NOMO-1 treated with DMSO at 0.1 percent for 48 hours (cell line): ENCODE data around the gene KBTBD12.

Source experiments
- DNase-seq: peaks from one replicate; lab custom pipeline; 2025; ENCODE audit not compliant: unreplicated experiment; lab: John Stamatoyannopoulos, UW

The KBTBD12 gene

DNA sequence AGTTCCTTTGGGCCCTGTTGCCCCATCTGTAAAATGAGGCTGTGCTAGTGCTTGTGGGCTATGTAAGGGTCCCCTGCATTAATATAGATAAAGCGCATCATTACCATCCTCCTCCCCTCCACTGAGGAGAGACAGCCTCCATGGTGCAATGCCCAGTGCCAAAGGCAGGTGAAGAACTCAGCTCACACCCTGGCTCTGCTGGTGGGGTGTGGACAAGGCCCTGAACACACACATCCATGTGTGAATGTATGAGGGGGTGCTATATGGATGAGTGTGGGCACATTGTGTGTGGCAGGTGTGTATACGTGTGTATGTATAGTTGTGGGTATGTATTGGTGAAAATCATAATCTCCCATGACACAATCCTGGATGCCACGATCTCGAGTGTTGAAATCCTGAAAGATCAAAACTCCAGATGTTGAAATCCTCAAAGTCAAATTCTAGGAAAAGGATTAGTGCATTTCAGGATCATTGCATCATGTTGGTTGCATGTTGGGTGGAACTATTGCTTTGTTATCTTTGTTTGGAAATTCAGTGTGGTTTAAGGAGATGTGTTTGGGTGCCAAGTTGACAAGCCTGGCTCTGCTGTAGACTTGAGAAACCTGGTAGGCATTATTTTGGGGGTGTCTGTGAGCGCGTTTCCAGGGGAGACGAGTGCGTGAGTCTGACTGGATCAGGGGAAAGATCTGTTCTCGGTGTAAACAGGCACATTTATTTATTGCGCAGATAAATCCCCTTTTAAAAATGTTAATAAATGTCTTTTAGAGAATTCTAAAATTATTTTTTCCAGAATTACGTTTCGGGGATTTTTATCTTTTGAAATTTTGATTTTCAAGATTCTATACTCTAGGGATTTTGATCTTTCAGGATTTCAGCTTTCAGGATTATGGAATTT lies 95.2 kb downstream of the KBTBD12 start:
- no peak for DNase-seq

DNA sequence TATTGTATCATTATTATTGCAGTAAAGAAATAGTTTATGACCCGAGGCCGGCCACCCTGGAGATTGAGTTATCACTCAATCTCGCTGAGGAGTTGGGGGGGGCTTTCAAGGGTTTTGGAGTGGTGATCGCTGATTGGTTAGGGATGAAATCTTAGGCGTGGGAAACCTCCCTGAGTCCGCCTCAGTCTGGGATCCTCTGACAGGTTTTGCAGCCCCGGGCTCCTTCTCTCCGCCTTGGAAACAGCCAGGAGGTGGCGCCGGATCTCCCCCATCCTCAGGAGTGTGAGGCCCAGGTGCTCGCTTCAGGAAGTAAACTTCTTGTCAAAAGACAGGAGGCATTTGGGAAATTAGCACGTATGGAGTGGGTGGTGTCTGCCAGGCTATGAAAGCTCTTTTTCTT lies 96.1 kb downstream of the KBTBD12 start:
- DNase-seq: no peak

DNA sequence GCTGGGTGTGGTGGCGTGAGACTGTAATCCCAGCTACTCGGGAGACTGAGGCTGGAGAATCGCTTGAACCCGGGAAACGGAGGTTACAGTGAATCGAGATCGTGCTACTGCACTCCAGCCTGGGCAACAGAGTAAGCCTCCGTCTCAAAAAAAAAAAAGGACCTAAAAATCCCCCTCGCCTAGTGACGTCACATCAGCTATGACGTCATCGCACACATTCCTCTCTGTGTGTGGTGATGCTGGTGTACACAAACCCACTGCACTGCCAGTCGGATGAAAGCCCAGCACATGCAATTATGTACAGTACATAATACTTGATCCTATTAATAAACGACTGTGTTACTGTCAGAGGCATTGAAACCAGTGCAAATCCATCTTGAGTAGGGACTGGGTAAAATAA lies 97.0 kb downstream of the KBTBD12 start:
- DNase-seq: no peak

DNA sequence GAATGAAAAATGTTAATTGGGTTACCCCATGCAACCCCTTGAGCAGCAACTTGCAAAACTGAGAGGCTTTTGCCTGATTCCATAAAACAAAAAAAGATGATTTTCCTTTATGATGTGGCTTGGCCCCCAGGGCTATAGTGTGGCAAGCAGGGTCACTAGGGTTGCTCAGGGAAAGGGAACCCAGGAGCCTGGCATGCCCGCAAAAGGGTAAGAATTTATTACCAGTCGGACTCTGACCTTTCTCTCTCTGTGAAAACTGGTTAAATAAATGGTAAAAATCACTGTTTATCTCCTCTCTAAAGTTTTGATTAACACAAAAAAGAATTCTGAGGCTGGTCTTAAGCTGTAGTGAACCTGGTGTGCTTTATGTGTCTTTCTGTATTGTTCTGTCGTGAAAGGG lies 99.5 kb downstream of the KBTBD12 start:
- DNase-seq: no peak

DNA sequence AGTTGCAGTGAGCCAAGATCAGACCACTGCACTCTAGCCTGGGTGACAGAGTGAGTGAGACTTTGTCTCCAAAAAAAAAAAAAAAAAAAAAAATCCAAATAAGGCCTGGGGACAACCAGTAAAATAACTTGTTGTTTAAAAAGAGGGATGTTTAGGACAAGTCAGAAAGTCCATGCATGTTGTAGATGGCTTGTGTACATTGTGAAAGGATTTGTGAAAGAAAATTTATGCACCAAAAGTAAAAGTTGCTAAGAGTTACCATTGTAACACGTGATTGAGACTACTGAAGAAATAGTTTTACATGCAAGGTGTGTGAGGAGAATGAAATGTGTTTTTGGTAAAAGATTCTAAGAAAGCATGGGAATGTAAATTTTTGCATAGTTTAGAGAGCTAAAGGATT lies 101.5 kb downstream of the KBTBD12 start:
- no peak for DNase-seq

DNA sequence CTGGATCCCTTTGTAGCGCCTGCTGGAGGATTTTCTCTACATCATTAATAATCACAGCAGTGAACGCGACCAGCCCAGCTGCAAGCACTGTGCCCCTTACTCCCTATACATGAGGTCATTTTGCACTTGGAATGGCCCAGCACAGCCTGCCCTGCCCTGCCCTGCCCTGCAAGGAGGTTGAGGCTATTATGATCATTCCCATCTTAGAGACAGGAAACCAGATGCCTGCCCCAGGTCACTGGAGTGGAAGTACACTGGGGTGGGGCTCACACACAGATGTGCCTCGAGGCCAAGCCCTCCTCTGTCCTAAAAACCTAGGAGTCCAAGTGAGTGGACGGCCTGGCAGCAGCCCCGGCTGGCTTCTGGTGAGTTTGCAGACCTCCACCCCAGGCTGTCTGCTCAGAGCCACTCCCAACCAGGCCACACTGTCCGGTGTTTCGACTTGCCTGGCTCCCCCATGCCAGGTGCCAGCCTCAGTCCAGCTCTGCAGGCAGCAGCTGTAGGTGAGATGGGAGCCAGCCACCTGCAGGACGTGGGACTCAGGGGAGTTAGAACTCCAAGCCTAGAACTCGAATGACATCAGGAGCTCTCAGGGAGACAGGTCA lies 106.8 kb downstream of the KBTBD12 start:
- DNase-seq: no peak

DNA sequence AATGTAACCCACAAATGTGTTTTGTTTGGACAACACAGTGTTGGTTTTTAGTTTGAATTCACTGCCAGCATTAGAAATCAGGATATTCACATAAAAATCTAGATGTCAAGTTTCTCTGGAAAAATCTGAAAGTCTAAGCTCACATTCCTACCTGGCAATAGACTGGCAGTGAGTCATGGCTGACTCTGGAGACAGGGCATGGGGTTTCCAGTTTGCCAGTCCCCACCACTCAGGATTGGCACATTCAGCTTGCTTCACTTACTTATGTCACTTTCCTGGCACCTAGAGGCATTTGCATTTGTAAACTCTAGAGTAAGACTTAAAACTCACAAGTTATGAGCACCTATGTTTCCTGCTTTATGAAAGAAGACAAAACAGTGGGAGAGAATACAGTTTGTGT lies 118.1 kb downstream of the KBTBD12 start:
- no peak for DNase-seq

DNA sequence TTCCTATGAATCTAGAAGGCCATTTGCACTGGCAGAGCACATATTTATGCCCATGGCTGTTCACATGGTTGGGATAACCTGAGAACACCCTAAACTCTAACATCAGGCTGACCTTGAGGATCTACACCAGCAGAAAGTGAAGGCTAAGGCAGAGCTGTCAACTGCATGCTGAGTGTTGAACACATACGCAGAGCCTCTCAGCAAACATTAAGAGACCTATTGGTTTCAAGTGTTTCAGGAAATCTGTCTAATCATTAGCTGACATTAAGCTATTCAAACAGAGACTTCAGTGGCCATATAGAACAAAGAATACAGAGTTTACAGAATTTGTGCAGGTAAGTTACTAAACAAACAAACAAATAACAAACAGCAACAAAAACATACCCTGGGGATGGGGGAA lies 121.1 kb downstream of the KBTBD12 start:
- no peak for DNase-seq
